HepG2 (cell line): ENCODE data around the gene TLCD3A.
"Not testable (repeated sequence)": the region's sequence is repeated elsewhere in the genome, so short reads cannot be mapped to it uniquely, and the experiment has no call there.

Source experiments
- CTCF ChIP-seq: sonication (generic); formaldehyde crosslinking; IDR thresholded peaks from 2 replicates; pipeline ENCODE4 v1.5.0; 2020; ENCODE audit warnings: mild to moderate bottlenecking, missing genetic modification reagents, moderate library complexity
- SIN3A ChIP-seq: IDR thresholded peaks from 2 replicates; pipeline ENCODE4 v1.6.1; 2011; ENCODE audit warnings: low read depth, mild to moderate bottlenecking, control low read depth, low read length, borderline replicate concordance
- SMARCC2 ChIP-seq: fragments of 450-650 bp; IDR thresholded peaks from 2 replicates; pipeline ENCODE4 v1.6.1; 2017; ENCODE audit warnings: antibody characterized with exemption, mild to moderate bottlenecking
- ZNF768 ChIP-seq: sonication (generic); formaldehyde crosslinking; IDR thresholded peaks from 2 replicates; pipeline ENCODE4 v1.4.0; 2020; ENCODE audit warnings: missing genetic modification reagents

GRCh38 chr17:789931-790873 is 57.8 kb downstream of the TLCD3A start:
- TF ChIP-seq SIN3A; SMARCC2; ZNF768 (CRISPR knock-in tag); CTCF (CRISPR knock-in tag): not testable (repeated sequence)
